MM.1S (cell line): ENCODE results near the gene FAM118B.

Experiments
- DNase-seq: peaks from one replicate; pipeline ENCODE4 v3.0.0-alpha.2; 2015
- H2AFZ ChIP-seq: fragments of 300-600 bp; sonication (generic); 2 replicates; pipeline ENCODE4 v1.6.0; 2016; ENCODE audit warnings: antibody characterized with exemption, low read length
- H3F3A ChIP-seq: fragments of 300-600 bp; sonication (generic); 2 replicates; pipeline ENCODE4 v1.6.1; 2016; ENCODE audit warnings: mild to moderate bottlenecking, antibody characterized with exemption, low read length, moderate library complexity, mixed read lengths; ENCODE audit not compliant: insufficient read depth
- H3K27ac ChIP-seq: fragments of 300-600 bp; sonication (generic); 2 replicates; pipeline ENCODE4 v1.5.1; 2016; ENCODE audit warnings: mild to moderate bottlenecking, low read length
- H3K27me3 ChIP-seq: fragments of 300-600 bp; sonication (generic); replicated peaks from 2 replicates; pipeline ENCODE4 v1.6.0; 2016; ENCODE audit warnings: low read length; ENCODE audit not compliant: insufficient read depth
- H3K36me3 ChIP-seq: fragments of 300-600 bp; sonication (generic); replicated peaks from 2 replicates; pipeline ENCODE4 v1.6.1; 2016; ENCODE audit warnings: mild to moderate bottlenecking, low read length, mixed read lengths; ENCODE audit not compliant: insufficient read depth
- H3K4me1 ChIP-seq: fragments of 300-600 bp; sonication (generic); 2 replicates; pipeline ENCODE4 v1.6.1; 2016; ENCODE audit warnings: low read length, mixed read lengths
- H3K4me2 ChIP-seq: fragments of 300-600 bp; sonication (generic); 2 replicates; pipeline ENCODE4 v1.6.0; 2016; ENCODE audit warnings: low read depth, low read length
- H3K4me3 ChIP-seq: fragments of 300-600 bp; sonication (generic); 2 replicates; pipeline ENCODE4 v1.5.1; 2016; ENCODE audit warnings: low read length, mixed read lengths
- H3K79me2 ChIP-seq: fragments of 300-600 bp; sonication (generic); 2 replicates; pipeline ENCODE4 v1.6.1; 2016; ENCODE audit warnings: mixed run types, low read length, mixed read lengths
- H3K9ac ChIP-seq: fragments of 300-600 bp; sonication (generic); 2 replicates; pipeline ENCODE4 v1.6.1; 2016; ENCODE audit warnings: low read length, mixed read lengths
- H3K9me2 ChIP-seq: fragments of 300-600 bp; sonication (generic); replicated peaks from 2 replicates; pipeline ENCODE4 v1.6.1; 2016; ENCODE audit warnings: mild to moderate bottlenecking, low read length, mixed read lengths; ENCODE audit not compliant: insufficient read depth
- H3K9me3 ChIP-seq: fragments of 300-600 bp; sonication (generic); replicated peaks from 2 replicates; pipeline ENCODE4 v1.6.1; 2016; ENCODE audit warnings: mild to moderate bottlenecking, low read length, mixed read lengths; ENCODE audit not compliant: insufficient read depth
- H4K20me1 ChIP-seq: fragments of 300-600 bp; sonication (generic); 2 replicates; pipeline ENCODE4 v1.6.1; 2016; ENCODE audit warnings: mild to moderate bottlenecking, low read length, moderate library complexity, mixed read lengths; ENCODE audit not compliant: insufficient read depth
- EZH2 ChIP-seq: fragments of 300-600 bp; sonication (generic); optimal IDR thresholded peaks from 2 replicates; pipeline ENCODE3; 2017; ENCODE audit warnings: low read depth, mild to moderate bottlenecking, antibody characterized with exemption, low read length, mixed read lengths
- EZH2phosphoT487 ChIP-seq: fragments of 300-600 bp; sonication (generic); IDR thresholded peaks from 2 replicates; pipeline ENCODE4 v1.6.1; 2018; ENCODE audit warnings: antibody characterized with exemption, low read length
- TF ChIP-seq, protein P1 (sequence below): fragments of 300-600 bp; sonication (generic); IDR thresholded peaks from 2 replicates; pipeline ENCODE4 v1.5.1; 2016; ENCODE audit warnings: antibody characterized with exemption, low read length, mixed read lengths

Gene FAM118B

GRCh38 chr11:126310200-126310991 is 98.8 kb downstream of the FAM118B start:
- H4K20me1 ChIP-seq: no peaks in the 10 kb centered on the region
- peak overlapping the region; percentile 76; the same call in 1 of the 2 replicates for H3K27ac ChIP-seq
- 0 out of 2 replicates have a peak, but pooled peaks cover 6% of the 10 kb centered on the region for H3K36me3 ChIP-seq
- H3F3A ChIP-seq: peaks cover 61% of the 10 kb centered on the region
- no peaks in the 10 kb centered on the region for H3K9me2 ChIP-seq
- H3K27me3 ChIP-seq: no peaks in the 10 kb centered on the region
- H3K4me2 ChIP-seq: peak overlapping the region; percentile 43
- H3K4me1 ChIP-seq: peaks cover 66% of the 10 kb centered on the region
- H3K4me3 ChIP-seq: no peak overlapping the region; the same call in 1 of the 2 replicates
- peak; percentile 67 for DNase-seq
- H3K79me2 ChIP-seq: peaks cover 66% of the 10 kb centered on the region
- H2AFZ ChIP-seq: no peak overlapping the region
- no peak for TF ChIP-seq EZH2
- TF ChIP-seq, protein P1, sequence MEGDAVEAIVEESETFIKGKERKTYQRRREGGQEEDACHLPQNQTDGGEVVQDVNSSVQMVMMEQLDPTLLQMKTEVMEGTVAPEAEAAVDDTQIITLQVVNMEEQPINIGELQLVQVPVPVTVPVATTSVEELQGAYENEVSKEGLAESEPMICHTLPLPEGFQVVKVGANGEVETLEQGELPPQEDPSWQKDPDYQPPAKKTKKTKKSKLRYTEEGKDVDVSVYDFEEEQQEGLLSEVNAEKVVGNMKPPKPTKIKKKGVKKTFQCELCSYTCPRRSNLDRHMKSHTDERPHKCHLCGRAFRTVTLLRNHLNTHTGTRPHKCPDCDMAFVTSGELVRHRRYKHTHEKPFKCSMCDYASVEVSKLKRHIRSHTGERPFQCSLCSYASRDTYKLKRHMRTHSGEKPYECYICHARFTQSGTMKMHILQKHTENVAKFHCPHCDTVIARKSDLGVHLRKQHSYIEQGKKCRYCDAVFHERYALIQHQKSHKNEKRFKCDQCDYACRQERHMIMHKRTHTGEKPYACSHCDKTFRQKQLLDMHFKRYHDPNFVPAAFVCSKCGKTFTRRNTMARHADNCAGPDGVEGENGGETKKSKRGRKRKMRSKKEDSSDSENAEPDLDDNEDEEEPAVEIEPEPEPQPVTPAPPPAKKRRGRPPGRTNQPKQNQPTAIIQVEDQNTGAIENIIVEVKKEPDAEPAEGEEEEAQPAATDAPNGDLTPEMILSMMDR: peak; percentile 87
- no peaks in the 10 kb centered on the region for H3K9me3 ChIP-seq
- peak overlapping the region; percentile 25; the same call in 1 of the 2 replicates for H3K9ac ChIP-seq

- Histone ChIP-seq H3K4me1 (peaks cover 64% of the 10 kb centered on the region), H3K9ac (peak overlapping the region; percentile 25), H3K79me2 (peaks cover 70% of the 10 kb centered on the region), H2AFZ (no peak overlapping the region), H3K4me2 (peak overlapping the region; percentile 43), H3K9me3 (no peaks in the 10 kb centered on the region), H3K27me3 (no peaks in the 10 kb centered on the region), H3F3A (peaks cover 61% of the 10 kb centered on the region), H4K20me1 (no peaks in the 10 kb centered on the region), H3K36me3 (0 out of 2 replicates have a peak, but pooled peaks cover 6% of the 10 kb centered on the region), H3K27ac (peak overlapping the region; percentile 76), H3K4me3 (no peak overlapping the region; the same call in 1 of the 2 replicates), H3K9me2 (no peaks in the 10 kb centered on the region)
- TF ChIP-seq EZH2: no peak
- TF ChIP-seq, protein P1: no peak
- TF ChIP-seq EZH2phosphoT487: no peak
- no peak for DNase-seq
Measured at GRCh38 chr11:126310992-126311310, 99.4 kb downstream of the FAM118B start.

DNA sequence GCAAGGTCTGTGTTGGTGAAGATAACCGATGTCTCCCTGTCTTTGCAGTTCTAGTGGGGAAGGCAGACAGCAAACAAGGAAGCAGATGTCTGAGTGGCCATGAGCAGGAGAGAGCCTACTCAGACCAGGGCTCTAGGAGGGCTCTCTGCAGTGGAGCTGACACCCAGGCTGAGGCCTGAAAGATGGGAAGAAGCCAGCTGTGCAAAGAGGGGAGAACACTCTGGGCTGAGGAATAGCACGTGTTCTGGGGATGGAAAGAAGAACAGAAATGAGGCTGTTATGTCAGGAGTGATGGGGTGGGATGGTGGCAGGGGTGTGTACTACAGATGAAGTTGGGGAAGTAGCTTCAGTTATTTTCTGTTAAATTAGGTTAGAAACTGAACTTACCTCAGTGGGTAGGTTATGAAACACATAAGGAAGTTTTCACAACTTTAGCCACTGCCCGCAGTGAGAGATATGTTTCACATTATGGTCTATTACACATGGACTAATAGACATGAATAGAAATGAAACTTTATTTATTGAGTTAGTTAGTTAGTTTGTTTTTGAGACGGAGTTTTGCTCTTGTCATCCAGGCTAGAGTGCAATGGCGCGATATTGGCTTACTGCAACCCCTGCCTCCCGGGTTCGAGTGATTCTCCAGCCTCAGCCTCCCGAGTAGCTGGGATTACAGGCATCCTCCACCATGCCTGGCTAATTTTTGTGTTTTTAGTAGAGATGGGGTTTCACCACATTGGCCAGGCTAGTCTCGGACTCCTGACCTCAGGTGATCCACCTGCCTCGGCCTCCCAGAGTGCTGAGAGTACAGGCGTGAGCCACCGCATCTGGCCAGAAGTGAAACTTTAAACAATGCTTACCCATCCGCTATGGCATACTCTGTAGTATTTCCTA is 100.1 kb downstream of the FAM118B start:
- Histone ChIP-seq H3K36me3 (0 out of 2 replicates have a peak, but pooled peaks cover 6% of the 10 kb centered on the region), H3K27ac (peak overlapping the region; percentile 76), H3K27me3 (no peaks in the 10 kb centered on the region), H3K9me2 (no peaks in the 10 kb centered on the region), H3K4me3 (no peak overlapping the region; the same call in 1 of the 2 replicates), H3K9me3 (no peaks in the 10 kb centered on the region), H3K79me2 (peaks cover 70% of the 10 kb centered on the region), H3K4me1 (peaks cover 57% of the 10 kb centered on the region), H3K9ac (peak overlapping the region; percentile 25), H4K20me1 (no peaks in the 10 kb centered on the region), H2AFZ (no peak overlapping the region), H3F3A (peaks cover 56% of the 10 kb centered on the region), H3K4me2 (peak overlapping the region; percentile 43)
- DNase-seq: peak; percentile 84
- TF ChIP-seq, protein P1: peak; percentile 18; the same call in 1 of the 2 replicates
- TF ChIP-seq EZH2phosphoT487 (no peak), EZH2 (no peak)
